AG09309 (cell line): Measurements from ENCODE around the gene EML2.

Experiments used
- DNase-seq: peaks from one replicate; pipeline ENCODE4 v3.0.0-alpha.2; 2010; ENCODE audit warnings: low read depth
- H3K4me3 ChIP-seq: 2 replicates; pipeline ENCODE4 v1.5.1; 2011; ENCODE audit warnings: mild to moderate bottlenecking, low read depth, low read length, moderate library complexity; ENCODE audit not compliant: control insufficient read depth
- TF ChIP-seq, protein P1 (sequence below): IDR thresholded peaks from 2 replicates; pipeline ENCODE4 v1.5.1; 2011; ENCODE audit warnings: mild to moderate bottlenecking, low read depth, low read length, inconsistent platforms; ENCODE audit not compliant: insufficient read depth, control insufficient read depth; ENCODE audit errors: missing control alignments

Gene EML2

DNA sequence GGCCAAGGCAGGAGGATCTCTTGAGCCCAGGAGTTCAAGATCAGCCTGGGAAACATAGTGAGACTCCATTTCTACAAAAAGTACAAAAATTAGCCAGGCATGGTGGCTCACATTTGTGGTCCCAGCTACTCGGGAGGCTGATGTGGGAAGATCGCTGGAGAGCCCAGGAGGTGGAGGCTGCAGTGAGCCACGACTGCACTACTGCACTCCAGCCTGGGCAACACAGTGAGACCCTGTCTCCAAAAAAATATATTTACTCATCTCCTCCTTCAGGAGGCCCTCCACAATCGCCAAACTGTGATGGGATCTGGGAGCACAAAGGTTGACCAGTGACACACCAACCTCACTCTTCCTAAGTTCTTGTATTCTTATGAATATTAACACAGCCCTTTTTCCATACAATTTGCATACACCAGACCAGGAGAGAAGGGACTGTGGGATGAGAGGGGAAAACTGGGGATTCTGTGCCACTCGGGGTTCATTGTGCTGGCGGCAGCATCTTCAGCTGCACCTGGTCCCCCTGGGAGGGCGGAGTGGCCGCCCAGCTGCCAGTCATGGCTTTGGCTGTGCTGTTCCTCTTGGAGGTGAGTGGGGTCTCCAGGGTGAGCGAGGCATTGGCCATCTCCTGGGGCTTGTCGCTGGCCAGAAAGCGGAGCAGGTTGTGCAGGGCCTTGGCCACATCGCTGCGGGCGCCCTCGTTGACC, 48.7 kb downstream of the EML2 start:
- TF ChIP-seq, protein P1, sequence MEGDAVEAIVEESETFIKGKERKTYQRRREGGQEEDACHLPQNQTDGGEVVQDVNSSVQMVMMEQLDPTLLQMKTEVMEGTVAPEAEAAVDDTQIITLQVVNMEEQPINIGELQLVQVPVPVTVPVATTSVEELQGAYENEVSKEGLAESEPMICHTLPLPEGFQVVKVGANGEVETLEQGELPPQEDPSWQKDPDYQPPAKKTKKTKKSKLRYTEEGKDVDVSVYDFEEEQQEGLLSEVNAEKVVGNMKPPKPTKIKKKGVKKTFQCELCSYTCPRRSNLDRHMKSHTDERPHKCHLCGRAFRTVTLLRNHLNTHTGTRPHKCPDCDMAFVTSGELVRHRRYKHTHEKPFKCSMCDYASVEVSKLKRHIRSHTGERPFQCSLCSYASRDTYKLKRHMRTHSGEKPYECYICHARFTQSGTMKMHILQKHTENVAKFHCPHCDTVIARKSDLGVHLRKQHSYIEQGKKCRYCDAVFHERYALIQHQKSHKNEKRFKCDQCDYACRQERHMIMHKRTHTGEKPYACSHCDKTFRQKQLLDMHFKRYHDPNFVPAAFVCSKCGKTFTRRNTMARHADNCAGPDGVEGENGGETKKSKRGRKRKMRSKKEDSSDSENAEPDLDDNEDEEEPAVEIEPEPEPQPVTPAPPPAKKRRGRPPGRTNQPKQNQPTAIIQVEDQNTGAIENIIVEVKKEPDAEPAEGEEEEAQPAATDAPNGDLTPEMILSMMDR = no peak
- no peak for DNase-seq
- no peak overlapping the region for H3K4me3 ChIP-seq

DNA sequence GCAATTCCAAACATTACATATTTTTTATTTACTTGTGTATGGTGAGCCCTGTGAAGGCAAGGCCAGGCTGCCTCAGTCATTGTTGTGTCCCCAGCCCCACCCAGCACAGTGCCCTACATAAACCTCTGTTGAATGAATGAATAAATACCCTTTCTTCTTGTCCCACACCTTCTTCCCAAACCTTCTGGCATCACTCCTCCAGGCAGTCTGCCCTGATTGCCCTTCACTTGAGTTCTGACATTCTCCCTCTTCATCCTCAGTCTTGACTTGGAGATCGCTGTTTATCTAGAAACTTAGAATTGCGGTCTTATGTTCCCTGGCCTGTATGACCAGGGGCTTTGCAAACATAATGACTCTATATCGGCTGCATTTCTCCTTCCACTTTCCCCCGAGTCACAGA, 49.4 kb downstream of the EML2 start:
- TF ChIP-seq, protein P1 = no peak

DNA sequence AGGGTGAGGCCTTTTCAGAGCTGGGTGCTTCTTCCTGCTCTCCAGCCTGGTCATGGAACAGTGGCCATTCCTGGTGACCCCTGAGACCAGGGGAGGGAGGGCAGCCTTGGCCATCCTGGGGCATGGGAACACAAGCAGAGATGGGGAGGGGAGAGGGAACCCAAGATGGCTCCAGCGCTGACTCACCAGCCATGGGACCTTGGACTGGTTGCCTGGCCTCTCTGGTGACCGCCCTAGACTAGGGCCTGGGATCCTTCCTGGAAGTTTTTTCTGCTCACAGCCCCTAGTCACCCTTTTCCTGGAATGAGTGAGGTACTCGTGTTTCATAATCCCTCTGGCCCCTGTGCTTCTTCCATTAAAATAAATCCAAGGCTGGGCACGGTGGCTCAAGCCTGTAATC, 51.3 kb downstream of the EML2 start:
- DNase-seq = no peak
- TF ChIP-seq, protein P1 = no peak
- no peak overlapping the region for H3K4me3 ChIP-seq

More for the DNA sequence above, 49.4 kb downstream of the EML2 start:
- DNase-seq = no peak
- H3K4me3 ChIP-seq = no peak overlapping the region

DNA sequence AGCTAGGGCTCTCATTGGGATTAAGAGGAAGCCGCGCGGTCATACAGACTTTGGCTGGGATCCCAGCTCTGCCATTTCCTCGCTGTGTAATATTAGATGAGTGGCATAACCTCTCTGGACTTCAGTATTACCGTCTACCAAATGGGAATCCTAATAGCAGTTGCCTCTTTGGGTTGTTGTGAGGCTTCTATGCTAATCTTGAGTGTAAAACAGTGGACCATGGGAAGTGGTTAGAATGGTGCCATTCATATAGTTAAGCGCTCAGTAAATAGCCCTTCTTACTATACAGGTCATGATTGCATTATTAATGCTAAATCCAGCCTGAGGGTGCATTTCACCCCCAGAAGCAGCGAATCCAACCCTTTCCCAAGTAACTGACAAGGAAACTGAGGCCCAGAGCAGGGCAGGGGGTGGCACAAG, 54.0 kb downstream of the EML2 start:
- TF ChIP-seq, protein P1 = no peak

DNA sequence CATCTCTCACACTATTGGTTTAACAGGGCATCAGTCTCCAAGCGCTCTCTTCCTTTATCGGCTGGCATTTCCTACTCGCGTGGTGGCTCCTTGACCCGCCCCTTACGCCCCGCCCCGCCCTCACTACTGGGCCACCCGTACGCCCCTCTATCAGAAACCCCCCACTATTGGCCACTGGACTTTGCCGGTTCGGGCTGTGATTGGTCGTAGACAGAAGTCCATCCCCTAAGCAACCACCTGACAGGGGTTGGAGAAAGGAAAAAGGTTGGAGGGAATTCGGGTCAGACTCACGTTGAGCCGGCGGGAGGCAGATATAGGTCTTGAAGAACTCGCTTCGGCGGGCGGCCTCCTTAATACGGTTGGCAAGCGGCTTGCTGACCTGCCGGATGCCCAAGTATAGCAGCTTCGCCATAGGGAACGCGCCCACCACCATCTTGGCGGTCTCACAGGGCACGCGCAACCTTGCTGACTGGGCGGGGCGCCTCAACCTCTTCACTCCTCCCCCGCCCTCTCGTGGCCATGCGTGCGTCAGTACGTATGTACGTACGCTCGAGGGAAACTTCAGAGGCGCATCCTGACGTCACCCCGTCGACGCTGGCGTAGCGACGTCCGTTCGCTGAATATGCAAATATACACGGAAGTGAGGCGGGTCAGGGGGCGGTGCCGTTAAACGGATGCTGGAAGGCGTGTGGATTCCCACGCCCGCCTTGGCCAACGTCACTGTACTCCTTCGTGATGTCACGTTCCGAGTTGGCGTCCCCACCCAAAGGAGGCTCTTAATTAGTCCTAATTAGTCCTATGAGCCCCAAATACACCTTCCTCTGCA, 54.7 kb downstream of the EML2 start, which contains the start of gene OPA3:
Gene OPA3, minus strand, starts transcription at position 471 of the 826 bp plus-strand sequence. Its CDS starts 38 bp downstream, at position 433.
- DNase-seq = peak; percentile 99
- peak within 1 kb of the TSS; percentile 71 for H3K4me3 ChIP-seq
- TF ChIP-seq, protein P1 = no peak

More for the DNA sequence above, 54.0 kb downstream of the EML2 start:
- DNase-seq = no peak
- peak overlapping the region; percentile 71 for H3K4me3 ChIP-seq

DNA sequence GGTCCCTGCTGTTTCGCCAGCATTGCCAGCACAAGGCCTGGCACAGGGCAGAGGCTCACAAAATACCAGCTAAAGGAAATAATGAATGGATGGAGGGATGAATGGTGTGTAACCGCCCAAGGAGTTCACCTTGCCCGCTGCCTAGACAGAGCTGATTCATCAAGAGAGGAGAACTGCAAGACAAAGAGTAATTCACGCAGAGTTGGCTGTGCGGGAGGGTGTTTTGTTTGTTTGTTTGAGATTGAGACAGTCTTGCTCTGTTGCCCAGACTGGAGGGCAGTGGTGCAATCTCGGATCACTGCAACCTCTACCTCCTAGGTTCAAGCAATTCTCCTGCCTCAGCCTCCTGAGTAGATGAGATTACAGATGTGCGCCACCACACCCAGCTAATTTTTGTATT, 57.6 kb downstream of the EML2 start:
- no peak for DNase-seq
- TF ChIP-seq, protein P1 = no peak
- H3K4me3 ChIP-seq = no peak overlapping the region
